Hypothalamus (tissue), 51 donors: ENCODE measurements around the gene RALGAPA2.
A peak's percentile ranks its signal among the peaks of the same experiment; 100 is the strongest.
"Not testable (repeated sequence)": the region's sequence is repeated elsewhere in the genome, so short reads cannot be mapped to it uniquely, and the experiment has no call there.

Experiments
- DNase-seq, 51 donors: peaks; one replicate each; lab custom pipeline; 2025; lab: John Stamatoyannopoulos, UW

Gene RALGAPA2

DNA sequence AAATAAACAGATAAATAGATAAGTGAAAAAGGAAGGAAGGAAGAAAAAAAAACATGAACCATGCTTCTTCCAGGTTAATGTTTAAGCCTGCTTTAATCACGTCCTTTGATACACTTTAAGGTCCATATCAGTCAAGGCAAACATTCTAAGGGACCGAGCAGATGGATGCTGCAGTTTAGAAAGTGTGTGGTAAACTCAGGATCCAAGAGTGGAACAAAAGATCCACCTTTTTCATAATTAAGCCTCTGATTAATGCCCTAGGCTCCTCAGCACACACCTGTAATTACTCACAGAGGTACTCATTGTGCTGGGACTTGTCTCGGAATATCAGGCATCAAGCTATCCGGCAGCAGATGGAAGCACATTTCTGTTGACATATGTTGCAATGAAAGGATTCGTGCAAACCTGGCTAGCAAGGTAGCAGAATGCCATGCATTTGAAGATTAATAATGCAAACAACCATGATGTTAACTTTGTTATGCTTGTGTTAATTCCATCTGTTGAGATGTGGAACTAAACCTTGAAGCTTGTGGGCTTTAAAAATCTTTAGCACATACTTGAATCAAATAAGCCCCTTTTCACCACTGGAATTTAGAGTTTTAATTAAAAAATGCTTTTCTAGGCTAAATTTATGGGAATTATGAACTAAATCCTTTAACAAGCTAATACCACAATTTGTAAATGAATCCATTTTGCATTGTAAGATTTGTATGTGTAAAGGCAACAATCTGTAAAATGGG, 163.7 kb downstream of the RALGAPA2 start:
- DNase-seq = no peak

DNA sequence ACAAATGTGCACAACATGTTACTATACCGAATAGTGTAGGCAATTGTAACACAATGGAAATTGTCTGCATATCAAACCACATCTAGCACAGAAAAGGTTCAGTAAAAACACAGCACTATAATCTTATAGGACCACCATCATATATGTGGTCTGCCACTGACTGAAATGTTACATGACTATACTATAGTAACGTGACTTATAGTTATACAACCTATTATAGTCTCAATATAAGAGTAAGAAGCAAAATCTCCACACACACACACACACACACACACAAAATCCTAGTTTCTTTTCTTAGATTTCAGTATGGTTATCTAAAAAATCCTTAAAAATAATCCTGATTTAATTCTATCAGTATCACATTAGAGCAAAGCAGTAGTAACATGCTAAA, 164.6 kb downstream of the RALGAPA2 start:
- no peak for DNase-seq

DNA sequence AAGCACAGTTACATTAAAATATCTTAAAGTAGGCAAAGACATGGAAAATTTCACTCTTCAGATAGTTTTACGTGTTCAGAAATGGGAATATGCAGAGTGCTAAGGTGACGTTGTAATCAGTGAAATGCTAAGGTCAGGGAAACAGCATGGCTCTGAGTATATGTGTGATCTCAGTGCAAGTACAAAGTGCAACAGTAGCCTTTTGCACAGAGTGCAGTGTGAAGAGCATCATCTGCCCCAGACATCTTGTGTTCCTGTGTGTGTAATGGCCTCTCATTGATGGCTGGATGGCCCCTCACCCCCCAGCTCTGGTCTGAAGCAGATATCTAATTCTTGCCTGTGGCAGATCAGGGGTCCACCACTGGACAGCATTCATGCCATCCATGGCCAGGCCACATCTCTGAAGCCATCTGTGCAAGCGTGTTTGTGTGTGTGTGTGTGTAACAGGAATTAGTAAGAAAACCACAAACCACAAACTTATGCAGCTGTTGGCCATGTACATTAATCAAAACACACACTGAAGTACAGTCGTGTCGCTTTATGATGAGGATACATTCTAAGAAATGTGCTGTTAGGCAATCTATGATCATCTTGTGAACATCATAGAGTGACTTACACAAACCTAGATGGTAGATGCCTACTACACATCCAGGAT, 165.1 kb downstream of the RALGAPA2 start:
- no peak for DNase-seq

DNA sequence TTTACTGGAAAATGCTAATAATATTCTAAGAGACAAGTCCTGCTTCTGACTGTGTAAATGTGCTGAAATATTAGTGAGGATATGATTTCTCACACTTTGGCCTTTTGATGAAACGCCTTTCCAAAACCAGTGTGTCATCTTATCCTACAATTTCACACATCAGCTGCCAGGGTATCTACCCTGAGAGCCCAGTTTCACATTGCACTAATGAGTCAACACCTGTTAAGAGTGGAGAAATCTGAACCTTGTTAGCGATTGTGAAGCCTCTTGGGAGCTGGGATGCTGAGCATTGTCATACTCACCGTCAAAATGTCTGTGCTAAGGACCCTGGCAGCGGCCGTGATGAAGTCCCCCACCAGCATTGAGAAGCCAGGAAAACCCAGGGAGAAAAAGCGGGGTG, 166.0 kb downstream of the RALGAPA2 start:
- DNase-seq = no peak

- DNase-seq = not testable (repeated sequence)
Observed at GRCh38 chr20:20543348-20543747, 169.1 kb downstream of the RALGAPA2 start.

DNA sequence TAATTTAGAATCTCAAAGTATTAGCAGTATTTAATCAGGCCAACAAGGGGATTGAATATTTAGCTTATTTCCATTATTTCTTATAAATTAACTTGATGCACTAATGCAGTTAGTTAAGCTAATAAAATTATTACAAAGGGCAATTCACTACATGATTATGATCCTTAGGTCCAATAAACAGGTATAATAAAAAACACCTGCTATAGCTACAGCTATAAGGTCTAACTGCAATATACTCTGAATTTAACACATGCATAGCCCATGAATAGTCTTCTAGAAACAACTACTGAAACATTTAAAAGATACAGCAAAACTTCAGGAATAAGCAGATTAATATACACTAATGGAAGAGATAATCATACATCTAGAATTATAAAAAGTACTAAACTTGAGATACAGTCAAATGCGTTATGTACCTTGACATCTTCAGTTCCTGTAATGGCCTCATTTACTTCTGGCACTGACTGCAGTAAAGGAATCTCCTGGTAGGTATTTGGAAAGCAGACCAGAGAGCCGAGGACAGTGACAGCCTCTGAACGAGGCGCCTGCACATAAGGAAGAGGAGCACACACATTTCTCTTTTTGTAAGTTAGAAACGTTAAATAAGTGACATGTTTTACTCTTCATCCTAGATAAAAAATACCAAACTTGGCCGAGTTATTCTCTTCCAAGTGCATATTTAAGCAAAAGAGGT, 176.1 kb downstream of the RALGAPA2 start:
- no peak for DNase-seq

- no peak for DNase-seq
Observed at GRCh38 chr20:20535051-20535450, 177.4 kb downstream of the RALGAPA2 start.

GRCh38 chr20:20531283-20531682, 181.2 kb downstream of the RALGAPA2 start:
- DNase-seq = no peak

DNA sequence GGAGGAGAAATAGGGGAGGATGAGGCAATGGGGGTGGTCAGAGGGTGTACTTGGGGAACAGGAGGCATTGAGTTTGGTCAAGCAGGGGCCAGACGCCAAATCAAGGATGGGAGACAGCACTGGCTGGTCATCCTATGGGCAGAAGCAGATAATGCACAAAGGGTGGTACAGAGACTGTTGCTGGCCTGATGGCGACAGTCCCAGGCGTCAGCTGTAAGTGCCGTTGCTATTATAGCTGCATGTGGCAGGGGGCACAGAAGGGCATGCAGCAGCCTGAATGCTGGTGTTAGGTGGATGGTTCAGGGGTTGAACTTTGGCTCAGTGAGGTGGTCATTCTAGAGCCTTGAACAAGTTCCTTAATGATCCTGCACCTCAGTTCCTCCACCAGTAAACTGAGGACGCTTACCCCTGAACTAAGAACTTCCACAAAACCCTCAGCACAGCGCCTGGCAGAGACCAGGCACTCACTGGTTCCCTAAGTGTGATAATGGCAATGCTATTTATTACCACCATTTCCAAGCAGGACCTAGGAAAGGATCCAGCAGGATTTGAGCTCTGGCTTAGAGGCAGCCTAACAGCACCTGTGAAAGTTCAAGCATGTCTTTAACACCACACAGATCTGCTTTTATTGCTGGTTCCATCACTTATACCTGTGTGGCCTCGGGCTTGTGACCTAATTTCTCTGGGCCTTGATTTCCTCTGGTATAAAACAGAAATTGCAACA, 181.9 kb downstream of the RALGAPA2 start:
- DNase-seq = peak in 17 of 51 donors; percentile 9 to 66 (median 42)

GRCh38 chr20:20529597-20529996, 182.8 kb downstream of the RALGAPA2 start:
- no peak for DNase-seq

DNA sequence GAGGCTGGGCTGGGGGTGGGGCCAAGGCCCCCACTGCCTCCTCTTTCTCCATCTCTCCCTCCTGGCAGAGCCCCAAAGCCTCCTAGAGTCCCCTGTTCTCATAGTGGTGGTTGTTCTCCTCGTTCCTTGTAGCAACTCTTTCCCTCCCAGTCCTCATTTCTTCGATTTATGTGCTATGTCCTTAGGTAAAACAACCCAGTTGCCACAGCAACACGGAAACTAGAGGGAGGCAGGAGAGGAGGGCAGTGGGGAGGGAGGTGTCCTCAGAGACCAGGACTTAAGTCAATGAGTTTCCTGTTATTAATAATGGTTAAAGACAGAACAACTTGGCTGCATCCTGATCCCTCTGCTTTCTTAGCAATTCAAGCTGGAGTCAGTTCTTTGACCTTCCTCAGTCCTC, 183.6 kb downstream of the RALGAPA2 start:
- DNase-seq = no peak

GRCh38 chr20:20527661-20528060, 184.8 kb downstream of the RALGAPA2 start:
- DNase-seq = no peak

GRCh38 chr20:20525756-20526155, 186.7 kb downstream of the RALGAPA2 start:
- DNase-seq = peak in 17 of 51 donors; percentile 16 to 61 (median 29)

DNA sequence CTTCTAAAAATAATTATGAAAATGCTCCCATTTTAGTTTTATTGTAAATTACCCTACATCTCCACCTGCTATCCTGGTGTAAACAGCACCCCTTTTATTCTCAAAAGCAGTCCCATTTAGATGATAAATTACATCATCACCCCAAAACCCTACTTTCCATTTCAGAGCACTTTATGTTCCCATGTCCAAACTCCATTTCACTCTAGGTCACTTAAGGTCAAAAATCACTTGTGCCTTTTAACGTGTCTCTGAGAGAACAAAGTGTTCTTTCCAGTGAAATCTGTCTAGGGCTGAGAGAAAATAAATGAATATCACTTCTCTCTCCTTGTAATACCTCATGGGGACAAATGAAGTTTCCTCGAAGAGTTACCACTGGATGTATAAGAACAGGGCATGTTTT, 187.2 kb downstream of the RALGAPA2 start:
- no peak for DNase-seq

DNA sequence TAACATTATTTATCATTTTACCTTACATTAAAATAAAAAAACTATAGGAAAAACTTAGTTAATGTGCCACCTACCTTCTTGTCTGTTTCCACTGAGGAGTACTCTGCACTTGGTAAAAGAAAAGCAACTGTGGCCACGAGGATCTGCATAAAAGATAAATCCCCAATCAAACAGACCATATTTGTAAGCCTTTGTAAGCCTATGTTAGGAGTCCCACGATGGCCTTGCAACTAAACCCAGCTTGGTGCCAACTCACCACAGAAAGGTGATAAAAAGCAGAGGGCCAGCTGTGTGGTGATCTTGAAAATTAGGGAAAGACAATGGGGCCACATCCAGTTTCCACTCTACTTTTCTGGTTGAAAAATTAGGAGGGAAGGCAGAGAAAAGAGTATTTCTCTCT, 187.7 kb downstream of the RALGAPA2 start:
- DNase-seq = no peak

- DNase-seq = no peak
Observed at GRCh38 chr20:20521736-20522135, 190.7 kb downstream of the RALGAPA2 start.

- no peak for DNase-seq
Observed at GRCh38 chr20:20520776-20521175, 191.7 kb downstream of the RALGAPA2 start.

GRCh38 chr20:20519269-20519668, 193.2 kb downstream of the RALGAPA2 start:
- DNase-seq = no peak

GRCh38 chr20:20518263-20518662, 194.2 kb downstream of the RALGAPA2 start:
- no peak for DNase-seq

GRCh38 chr20:20517296-20517695, 195.1 kb downstream of the RALGAPA2 start:
- DNase-seq = no peak

DNA sequence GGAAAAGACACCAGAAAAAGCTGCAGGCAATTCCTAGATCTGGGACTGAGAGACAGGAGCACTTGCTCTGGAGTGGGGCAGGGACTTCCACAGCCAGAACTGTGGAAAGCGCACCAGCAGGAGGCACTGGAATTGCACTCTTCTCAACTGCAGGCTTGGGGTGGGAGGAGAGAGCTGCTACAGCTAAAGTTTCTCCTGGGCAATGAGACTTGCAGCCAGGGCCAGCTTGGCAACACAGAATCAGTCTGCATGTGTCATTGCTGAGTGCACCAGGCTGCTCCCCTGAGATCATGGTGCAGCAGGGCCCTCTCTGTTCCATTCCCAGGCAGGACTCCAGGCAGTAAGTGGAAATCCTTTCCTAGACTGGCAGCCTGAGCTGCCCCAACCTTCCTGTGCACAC, 198.7 kb downstream of the RALGAPA2 start:
- DNase-seq = peak in 13 of 51 donors; percentile 8 to 49 (median 21)
